Left colon (tissue), 2 donors: Measurements from ENCODE around the gene PPP3CA. TPM values are rescaled to one million over a fixed set of nuclear protein-coding genes. Genes with fewer than 3 reads are reported as not detected.
"Not testable (repeated sequence)": the region's sequence is repeated elsewhere in the genome, so short reads cannot be mapped to it uniquely, and the experiment has no call there.

Experiments used
- ATAC-seq: fragments of 200-7000 bp; cut with Tn5 transposase; one replicate; pipeline ENCODE4 v1.9.1; 2020; ENCODE audit warnings: mild to moderate bottlenecking, moderate library complexity
- DNase-seq, 2 donors: peaks; one replicate each; pipeline ENCODE4 v3.0.0-alpha.2; 2020
- intact Hi-C, 2 donors: fragments of 100-400 bp; cut with DNase I in 1 of 2; cut with micrococcal nuclease in 1 of 2; formaldehyde crosslinking; loops; one replicate each; pipeline versions ENCODE4 v1.11.2 to v1.14.0; 2022; cut with DNase I, micrococcal nuclease
- total RNA-seq, 2 donors: library from RNA; stranded (reverse); fragmentation: NEBNext Ultra II Directional; extraction: Animal tissue kit (Norgen Biotek cat#: 25700); gene quantifications; one replicate each; pipeline ENCODE4 v1.2.1, GENCODE V29; 2021
- donor health status: DM: no; HTN: no; CAD: no.
- donor health status: DM: yes; HTN: yes; CAD: no.

PPP3CA gene
- total RNA-seq, 2 donors from 2014 or later = 38.0 to 59.5 TPM

DNA sequence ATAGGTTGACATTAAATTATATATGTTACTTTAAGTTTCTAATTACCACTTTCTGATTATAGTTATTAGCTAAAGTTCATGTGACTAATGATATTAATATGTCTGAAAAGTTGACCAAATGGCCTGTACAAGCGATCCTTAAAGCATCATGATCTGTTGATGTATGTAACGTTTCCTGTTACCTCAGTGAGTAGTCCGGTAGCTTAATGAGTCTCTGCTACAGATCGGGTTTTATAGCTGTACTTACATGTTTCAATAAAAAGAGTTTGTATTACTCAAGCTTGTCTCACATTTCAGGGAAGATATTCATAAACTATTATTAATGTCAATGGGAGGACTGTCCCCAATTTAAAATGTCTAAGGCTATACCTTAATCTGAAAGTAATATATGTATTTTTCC lies 246.3 kb downstream of the PPP3CA start:
- DNase-seq (no peak), ATAC-seq (no peak)
- intact Hi-C loops = no loop called here

DNA sequence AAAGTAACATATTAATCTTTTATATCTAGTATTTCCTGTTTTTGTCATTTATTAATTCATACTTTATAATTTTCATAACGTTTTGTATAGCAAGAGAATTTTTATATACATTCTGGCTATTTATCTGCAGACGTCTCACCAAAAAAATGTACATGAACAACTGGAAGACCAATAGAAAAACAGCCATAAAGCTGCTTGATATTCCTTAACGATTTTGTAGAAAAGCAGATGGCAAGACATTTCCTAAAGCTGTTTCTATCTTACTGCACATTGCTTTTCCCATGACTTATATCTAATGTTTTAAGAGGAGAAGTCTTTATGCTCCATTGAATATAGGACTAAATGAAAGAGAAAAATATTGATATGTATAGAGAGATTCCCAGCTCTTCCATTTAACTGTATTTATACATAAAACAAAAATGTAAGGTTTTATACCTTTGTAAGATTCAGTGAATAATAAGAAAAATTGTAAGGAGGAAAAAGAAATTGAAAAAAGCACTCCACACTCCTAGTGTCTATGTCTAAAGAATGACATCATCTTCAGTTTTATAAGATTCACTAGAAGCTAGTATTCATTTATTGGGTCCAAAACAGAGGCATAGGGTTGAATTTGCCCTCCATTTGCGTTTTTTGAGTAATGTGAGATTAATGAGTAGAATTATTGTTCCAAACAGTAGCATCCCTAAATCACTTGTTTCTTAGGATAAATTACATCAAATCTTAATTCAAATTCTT lies 248.5 kb downstream of the PPP3CA start:
- no peak for DNase-seq
- no peak for ATAC-seq
- intact Hi-C loops = no loop called here

DNA sequence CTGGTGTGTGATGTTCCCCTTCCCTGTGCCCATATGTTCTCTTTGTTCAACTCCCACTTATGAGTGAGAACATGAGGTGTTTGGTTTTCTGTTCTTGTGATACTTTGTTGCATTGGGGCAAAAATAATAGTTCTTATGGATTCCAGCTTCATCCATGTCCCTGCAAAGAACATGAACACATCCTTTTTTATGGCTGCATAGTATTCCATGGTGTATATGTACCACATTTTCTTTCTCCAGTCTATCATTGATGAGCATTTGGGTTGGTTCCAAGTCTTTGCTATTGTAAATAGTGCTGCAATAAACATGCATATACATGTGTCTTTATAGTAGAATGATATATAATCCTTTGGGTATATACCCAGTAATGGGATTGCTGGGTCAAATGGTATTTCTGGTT lies 254.7 kb downstream of the PPP3CA start:
- ATAC-seq, DNase-seq, intact Hi-C loops: not testable (repeated sequence)

DNA sequence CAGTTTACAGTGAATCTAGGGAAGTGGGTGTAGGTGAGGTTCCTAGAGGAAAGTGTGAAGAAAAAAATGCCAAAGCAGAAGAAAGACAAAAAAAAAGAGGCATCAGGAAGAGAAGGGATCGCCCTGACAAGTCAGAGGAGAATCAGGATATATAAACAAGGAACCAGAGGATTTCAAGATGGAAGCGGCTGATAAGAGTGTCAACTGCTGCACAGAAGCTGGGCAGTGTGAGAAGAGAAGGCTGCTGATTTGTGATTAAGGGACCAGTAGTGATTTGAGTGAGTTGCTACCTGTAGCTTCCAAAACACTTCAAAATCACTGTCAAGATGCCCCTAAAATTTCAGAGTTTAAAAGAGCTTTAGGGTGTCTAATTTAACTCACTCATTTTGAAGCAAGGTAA lies 258.2 kb downstream of the PPP3CA start:
- DNase-seq = no peak
- no peak for ATAC-seq
- intact Hi-C loops = no loop called here

DNA sequence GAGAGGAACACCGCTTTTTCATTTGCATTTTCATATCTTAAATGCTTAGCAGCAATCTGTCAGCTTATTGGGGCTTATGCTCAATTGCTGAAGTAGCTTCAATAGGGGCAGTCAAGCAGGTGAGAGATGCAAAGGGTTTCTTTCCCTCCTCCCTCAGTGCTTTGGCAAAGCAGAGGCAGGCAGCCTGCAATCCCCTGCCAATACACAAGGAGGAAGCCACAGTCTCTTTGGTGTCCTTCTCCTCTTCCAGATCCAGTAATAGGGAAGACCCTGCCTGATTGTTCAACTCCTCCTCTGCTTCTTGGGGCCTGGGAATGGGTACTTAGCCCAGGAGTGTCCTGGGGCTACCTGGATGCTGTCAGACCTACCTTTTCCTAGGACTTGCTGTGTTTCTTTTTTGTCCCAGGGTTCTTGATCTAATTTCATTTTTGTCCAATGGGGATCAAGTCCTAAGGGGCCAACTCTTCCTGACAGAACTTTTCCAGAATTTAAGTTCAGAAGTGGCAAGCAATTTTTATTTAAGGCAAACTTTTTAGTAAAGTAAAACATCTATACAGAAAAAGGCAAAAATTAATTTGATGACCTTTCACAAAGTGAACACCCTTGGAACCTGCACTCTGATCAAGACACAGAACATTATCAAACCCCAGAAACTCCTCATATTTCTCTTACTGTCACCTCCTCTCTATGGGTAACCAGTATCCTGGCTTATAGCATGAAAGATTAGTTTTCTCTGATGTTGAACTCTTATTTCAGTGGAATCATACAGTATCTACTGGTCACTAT lies 260.3 kb downstream of the PPP3CA start:
- DNase-seq = no peak
- ATAC-seq = no peak
- intact Hi-C loops = no loop called here

DNA sequence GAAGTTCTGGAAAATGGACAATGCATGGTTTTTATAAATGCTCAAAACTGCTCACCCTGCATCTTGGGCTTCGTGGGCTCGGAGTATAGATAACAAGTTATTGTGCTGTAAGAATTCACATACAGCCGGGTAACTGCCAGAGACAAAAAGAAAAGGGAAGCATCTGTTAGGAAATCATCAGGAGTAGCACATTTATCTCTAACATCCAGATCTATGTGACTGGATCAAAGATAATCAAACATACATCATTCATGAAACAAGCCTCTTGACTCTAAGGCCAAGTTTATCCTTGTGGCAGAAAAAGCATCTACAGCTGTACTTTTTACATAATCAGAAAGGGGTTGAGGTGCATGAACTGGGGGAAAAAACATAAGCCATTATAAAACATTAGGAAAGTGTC lies 264.2 kb downstream of the PPP3CA start:
- intact Hi-C loops = no loop called here
- ATAC-seq (no peak), DNase-seq (no peak)

DNA sequence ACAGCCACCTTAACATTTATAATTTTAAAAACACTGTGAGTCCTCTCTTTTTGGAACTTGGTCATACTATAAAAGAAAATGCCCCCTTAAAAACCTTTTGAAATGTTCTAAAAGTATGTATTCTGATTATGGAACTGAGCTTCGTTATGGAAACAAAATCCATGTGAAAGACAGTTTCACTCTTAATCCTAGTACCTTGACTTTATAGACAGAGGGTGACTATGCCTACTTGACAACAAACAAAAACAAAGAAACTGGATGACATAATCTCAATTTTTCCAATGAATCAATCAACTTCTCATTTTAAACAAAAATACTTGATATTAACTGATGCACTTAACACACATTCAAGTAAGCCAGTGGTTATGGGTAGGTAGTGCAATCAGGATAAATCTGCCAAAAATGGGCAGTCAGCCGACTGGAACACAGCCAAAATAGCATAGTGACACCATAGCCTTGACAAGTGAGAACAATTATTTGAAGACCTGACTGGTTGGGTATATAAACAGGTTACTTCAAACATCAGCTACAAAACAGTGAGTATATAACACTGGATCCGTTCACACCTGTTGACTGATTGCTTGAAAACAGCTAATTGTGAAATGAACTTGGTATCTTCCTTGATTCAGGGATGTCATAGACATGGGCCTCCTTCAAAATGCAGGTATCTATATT lies 265.5 kb downstream of the PPP3CA start:
- DNase-seq (no peak), ATAC-seq (no peak)
- intact Hi-C loops = no loop called here

DNA sequence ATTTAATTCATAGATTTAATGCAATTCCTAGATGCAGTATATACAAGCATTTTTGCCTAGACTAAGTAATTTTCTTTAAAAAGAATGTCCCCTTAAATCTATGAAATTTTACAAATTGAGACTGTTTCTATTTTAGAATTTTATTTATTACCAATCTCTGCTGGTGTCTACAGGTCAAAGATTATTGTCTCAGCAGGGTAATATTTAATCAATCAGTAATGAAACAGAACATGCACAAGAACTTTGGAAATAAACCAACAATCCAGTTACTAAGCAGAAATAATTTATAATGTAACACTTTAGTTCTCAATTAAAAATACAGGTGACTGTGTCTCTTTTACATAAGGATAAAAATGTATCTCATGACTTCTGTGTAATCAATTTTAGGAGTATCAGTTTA lies 266.2 kb downstream of the PPP3CA start:
- intact Hi-C loops = no loop called here
- DNase-seq (no peak), ATAC-seq (no peak)

DNA sequence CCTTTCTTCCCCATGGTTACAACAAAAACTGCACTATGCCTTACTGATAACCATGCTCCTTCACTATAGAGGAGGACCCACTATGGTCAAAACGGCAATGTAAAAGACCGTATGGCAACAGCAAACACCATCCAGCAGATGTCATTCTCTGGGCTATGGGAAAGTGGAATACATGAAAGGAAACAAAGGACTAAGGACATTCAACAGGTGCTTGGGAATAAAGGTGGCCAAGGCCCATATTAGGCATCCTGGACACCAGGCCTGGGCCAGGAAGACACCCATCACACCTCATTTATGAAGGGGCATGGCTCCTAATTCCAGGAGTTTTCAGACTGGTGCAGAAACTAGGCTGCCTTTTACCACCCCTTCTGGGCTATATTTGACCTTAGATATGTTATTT lies 268.4 kb downstream of the PPP3CA start:
- DNase-seq (no peak), ATAC-seq (no peak)
- intact Hi-C loops = no loop called here

DNA sequence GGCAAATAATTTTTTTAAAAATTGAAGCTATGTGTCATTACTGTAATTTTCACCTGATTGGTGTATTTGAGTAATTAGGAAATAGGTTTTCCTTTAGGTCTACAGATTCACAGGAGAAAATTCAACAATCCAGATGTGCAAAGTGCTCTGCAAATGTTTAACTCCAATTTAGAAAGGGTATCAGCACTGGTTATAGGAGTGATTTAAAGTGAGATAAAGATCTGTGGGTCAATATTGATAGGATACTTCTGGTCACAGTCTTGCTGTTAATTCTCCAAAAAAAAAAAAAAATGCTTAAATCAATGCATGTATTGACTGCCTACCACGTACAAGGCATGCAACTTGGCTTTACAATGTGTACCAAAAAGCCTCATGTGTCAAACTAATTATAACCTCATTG lies 271.3 kb downstream of the PPP3CA start:
- intact Hi-C loops = no loop called here
- no peak for ATAC-seq
- no peak for DNase-seq

DNA sequence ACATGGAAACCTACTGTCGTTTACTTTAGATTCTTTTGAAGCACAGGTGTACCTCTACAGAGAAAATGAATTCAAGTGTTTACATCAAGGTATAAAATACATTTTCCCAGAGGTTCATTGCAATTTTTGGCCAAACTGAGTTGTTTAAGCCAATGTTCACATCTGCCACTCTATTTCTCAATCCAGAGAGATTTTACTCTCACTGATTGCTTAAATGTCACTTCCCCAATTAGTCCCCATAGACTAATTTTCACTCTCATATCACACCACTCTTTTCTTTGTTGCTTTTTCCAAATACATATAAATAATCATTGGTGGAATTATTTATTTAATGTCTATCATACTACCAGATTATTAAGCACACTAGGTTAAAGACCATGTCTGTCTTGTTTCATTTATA lies 271.8 kb downstream of the PPP3CA start:
- ATAC-seq = no peak
- intact Hi-C loops = no loop called here
- no peak for DNase-seq

DNA sequence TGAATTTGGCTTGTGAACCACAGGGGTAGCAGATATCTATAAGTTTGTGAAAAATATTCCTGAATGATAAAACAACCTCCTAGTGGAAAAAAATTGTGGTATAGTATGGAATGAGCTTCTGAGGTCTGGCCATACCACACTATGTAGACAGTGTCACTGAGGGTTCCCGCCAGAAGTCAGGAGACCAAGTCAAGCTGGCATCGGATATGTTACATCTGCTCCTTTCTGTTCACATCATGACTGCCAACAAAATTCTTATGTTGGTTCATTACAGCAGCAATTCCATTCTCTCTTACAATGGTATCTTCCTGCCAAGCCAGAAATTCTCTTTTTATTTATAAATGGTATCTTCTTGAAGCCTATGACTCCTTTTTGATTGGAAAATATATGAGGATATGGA lies 273.0 kb downstream of the PPP3CA start:
- ATAC-seq (no peak), DNase-seq (no peak)
- intact Hi-C loops = no loop called here

DNA sequence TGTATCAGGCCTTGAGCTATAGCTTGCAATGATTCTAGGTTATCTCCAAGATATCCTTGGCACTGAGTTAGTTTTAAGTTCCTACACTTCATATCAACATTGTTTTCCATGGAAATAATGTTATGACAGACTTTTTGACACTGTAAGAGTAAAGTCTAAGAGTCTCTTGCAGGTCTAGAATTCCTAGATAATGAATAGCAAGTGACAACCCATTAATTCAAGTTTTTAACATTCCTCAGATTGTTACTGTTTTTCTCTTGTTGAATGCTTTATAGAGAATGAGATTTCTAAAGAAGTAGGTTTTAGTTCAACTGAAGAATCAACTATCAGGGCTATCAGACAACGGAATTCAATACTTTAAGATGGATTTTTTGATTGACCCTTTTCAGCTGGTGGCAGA lies 276.1 kb downstream of the PPP3CA start:
- intact Hi-C loops = no loop called here
- no peak for ATAC-seq
- DNase-seq = no peak

DNA sequence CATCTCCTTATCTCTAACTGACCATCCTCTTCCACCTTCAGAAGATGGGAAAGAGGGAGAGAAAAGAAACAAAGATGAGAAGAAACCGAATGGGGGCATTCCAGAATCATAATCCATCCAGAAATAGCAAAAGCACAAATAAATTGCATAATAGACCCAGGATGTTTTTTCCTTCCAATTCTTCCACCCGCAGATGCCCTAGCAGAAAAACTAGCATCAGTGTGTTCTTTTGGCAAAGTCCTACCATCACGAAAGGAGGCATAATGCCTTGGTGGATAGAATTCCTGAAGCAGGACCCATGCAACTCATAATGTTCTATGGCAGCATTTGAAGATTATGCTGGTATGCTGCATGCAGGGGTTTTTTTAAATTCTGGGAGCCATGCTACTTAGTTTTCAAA lies 279.2 kb downstream of the PPP3CA start:
- no peak for DNase-seq
- intact Hi-C loops = no loop called here
- no peak for ATAC-seq

DNA sequence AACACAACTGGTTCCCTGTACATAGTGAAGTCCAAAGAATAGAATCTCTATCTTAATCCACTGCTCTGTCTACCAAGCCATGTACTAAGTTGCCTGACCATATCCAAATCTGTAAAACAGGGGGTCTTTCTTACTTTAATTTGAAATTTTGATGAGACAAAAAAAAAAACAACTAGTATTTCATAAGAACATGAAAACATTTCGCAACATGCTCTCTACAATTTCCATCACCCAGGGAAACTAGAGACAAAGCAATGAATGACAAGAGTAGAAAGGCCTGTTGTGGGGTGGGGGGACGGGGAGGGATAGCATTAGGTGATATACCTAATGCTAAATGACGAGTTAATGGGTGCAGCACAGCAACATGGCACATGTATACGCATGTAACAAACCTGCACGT lies 279.9 kb downstream of the PPP3CA start:
- intact Hi-C loops = no loop called here

DNA sequence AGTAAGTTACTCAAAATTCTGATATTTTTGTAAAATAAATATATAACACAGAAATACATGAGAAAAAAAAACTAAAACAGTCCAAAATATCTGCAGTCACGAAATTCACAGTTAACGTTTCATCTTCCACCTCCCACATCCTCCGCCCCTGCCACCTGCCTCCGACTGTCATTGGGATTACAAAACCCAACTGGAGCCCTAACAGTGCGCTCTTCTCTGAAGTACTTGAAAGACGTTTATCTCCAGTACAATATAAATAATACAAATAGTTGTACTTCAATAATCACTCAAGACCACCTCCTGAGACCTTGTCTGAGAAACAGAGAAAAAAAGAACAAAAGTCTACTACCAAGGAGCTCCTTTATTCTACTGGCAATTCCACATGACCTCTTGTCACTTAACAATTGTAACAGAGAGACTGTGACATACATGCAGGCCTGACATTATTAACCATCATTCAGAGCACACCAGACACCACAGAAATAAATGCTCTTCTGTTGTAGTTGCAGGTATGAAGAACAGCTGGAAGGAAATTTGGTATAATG lies 280.6 kb downstream of the PPP3CA start:
- intact Hi-C loops = no loop called here
- no peak for DNase-seq

More for the DNA sequence above, 279.9 kb downstream of the PPP3CA start:
- ATAC-seq = no peak
- no peak for DNase-seq

DNA sequence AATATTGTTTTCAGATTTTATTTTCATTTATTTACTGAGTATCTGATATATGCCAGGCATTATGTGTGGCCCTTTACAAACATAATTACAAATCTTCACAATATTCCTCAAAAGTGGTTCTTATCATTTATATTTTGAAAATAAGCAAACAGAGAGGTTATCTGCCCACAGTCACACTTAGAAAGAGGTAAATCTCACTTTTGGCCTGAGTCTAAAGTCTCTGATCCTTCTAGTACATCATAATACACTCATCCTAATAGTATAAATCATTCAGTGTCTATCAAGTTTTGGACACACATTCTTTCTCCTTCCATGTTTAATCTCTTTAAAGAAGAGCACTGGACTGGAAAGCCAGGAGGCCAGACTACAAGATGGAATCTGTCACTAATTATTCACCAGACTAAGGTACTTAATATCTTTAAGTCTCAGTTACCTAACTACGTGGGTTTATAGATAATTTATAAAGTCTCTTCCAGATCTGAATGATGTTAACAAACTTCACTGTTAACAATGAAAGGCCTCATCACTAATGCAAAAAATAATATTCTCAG lies 281.3 kb downstream of the PPP3CA start:
- intact Hi-C loops = no loop called here
- ATAC-seq (no peak), DNase-seq (no peak)

More for the DNA sequence above, 280.6 kb downstream of the PPP3CA start:
- ATAC-seq = no peak

DNA sequence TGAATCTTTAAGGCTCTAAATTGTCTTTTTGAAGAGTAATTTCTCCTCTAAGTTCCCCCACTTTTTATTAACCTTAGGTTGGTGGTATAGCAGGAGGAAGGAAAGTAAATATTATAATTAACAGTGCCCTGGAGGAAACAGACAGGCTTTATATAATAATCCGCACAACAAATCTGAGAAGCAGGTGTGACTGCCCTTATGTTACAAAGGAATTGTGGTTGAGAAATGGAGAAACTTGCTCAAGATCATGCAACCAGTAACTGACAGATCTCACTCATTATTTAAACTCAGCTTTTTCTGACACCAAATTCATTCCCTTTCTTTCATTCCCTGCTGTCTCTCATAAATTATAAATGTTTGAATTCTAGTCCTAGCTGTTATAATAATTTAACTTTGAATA lies 282.0 kb downstream of the PPP3CA start:
- ATAC-seq (no peak), DNase-seq (no peak)
- intact Hi-C loops = no loop called here

DNA sequence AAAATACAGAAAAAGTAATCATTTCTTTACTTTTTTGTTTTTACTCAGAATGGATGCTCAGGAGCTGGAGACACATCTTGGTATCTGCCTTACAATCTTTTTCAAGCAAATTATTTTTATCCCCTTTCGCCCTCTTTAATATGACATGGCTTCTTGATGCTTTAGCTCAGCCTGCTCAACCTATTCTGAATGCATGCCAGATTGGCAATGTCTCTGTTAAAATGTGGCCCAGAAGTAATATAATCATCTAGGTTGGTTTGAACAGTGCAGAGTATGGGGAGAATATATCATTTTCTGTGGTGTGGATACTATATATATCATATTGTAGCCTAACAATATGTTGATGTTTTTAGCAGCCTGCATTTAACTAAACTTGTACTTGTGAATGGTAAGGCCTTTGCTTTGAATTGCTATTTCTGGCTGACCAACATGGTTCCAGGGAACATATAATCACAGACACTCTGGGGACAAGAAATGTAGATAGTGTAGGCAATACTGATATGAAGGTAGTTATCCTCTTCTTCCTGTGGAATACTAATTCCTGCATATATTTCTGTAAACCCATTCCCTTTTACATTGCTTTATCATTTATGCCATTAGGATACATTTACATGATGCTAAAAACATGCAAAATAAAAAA lies 282.7 kb downstream of the PPP3CA start:
- ATAC-seq (no peak), DNase-seq (no peak)
- intact Hi-C loops = no loop called here
